ENCODE results near the gene CAMTA1. TPM values are rescaled to one million over a fixed set of nuclear protein-coding genes. Genes with fewer than 3 reads are reported as not detected.

The CAMTA1 gene
- total RNA-seq, 1 experiment from 2014 or later: 50.3 TPM

DNA sequence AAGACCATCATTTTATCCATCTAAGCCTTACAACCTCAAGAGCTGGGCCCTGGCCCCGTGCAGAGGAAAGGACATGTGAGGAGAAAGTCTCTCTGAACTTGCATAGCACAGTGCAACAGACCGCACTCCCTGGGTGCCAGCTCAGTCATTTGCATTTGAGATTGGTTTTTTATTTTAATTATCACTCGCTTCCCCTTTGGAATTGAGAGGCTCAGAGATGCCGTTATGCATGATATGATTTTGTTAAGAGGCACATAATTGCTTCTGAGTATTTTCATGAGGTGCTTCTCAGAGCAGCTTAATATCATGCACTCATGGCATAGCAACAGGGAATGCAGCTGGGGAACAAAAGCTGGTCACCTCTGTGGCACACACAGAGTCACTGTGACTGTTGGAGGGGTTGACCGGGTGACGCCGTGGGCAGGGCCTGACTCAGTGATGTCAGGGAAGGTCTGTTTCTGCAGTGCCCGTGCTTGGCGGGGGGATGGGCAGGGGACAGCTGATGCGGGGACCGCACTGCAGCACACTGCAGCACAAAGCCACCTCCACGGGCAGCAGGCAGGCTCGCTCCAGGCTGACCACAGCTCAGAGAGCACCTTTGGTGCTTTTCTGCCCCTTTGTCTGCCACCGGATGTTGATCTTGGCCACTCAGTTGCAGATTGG is 942.7 kb downstream of the CAMTA1 start:
- Mint-ChIP-seq H3K9me3 (ENCODE audit: low read depth, unreplicated experiment) (no peaks in the 10 kb centered on the region), H3K27ac (ENCODE audit: unreplicated experiment) (no peak overlapping the region), H3K36me3 (ENCODE audit: insufficient read depth, unreplicated experiment) (no peaks in the 10 kb centered on the region), H3K27me3 (ENCODE audit: unreplicated experiment) (no peaks in the 10 kb centered on the region), H3K4me3 (ENCODE audit: low read depth, unreplicated experiment) (no peak overlapping the region), H3K4me1 (ENCODE audit: low read depth, unreplicated experiment) (no peaks in the 10 kb centered on the region)
- intact Hi-C loops (cut with micrococcal nuclease; ENCODE audit: unreplicated experiment): no loop called here
- TF ChIP-seq, protein P1, sequence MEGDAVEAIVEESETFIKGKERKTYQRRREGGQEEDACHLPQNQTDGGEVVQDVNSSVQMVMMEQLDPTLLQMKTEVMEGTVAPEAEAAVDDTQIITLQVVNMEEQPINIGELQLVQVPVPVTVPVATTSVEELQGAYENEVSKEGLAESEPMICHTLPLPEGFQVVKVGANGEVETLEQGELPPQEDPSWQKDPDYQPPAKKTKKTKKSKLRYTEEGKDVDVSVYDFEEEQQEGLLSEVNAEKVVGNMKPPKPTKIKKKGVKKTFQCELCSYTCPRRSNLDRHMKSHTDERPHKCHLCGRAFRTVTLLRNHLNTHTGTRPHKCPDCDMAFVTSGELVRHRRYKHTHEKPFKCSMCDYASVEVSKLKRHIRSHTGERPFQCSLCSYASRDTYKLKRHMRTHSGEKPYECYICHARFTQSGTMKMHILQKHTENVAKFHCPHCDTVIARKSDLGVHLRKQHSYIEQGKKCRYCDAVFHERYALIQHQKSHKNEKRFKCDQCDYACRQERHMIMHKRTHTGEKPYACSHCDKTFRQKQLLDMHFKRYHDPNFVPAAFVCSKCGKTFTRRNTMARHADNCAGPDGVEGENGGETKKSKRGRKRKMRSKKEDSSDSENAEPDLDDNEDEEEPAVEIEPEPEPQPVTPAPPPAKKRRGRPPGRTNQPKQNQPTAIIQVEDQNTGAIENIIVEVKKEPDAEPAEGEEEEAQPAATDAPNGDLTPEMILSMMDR (IDR thresholded peaks at IDR 0.05; ENCODE audit: unreplicated experiment): no peak
- BruUV-seq (replicated peaks): no TSS peak
- no peak for DNase-seq
- CTCF ChIA-PET: interaction anchor here (0.5 kb wide), 1 partner anchor 1693 kb away, joined by 5 read pairs; no protein-coding TSS in a partner anchor

DNA sequence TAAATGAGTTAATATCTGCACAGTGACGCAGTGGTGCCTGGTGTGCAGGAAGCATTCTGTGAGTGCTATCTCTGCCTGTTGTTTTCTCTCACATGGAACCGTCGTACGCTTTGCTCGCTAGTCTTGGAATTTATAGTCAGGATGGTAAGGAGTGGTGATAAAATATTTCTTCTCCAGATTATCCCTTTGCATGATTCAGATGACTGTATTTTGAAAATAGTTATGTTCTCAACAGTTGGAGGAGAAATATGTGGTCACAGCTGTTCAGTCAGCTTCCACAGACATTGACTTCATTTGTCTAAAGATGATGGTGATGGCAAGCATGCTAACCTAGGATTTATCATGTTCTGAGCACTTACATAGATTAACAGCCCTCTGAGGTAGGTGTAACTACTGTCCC is 944.5 kb downstream of the CAMTA1 start:
- DNase-seq: no peak
- BruUV-seq (replicated peaks): no TSS peak
- no peaks in the 10 kb centered on the region for H3K9me3 Mint-ChIP-seq (ENCODE audit: low read depth, unreplicated experiment)
- TF ChIP-seq, protein P1 (IDR thresholded peaks at IDR 0.05; ENCODE audit: unreplicated experiment): no peak
- CTCF ChIA-PET: interaction anchor here (0.6 kb wide), 1 partner anchor 69 kb away, joined by 4 read pairs; no protein-coding TSS in a partner anchor
- no peak overlapping the region for H3K27ac Mint-ChIP-seq (ENCODE audit: unreplicated experiment)
- H3K4me3 Mint-ChIP-seq (ENCODE audit: low read depth, unreplicated experiment): no peak overlapping the region
- H3K36me3 Mint-ChIP-seq (ENCODE audit: insufficient read depth, unreplicated experiment): no peaks in the 10 kb centered on the region
- H3K27me3 Mint-ChIP-seq (ENCODE audit: unreplicated experiment): no peaks in the 10 kb centered on the region
- intact Hi-C loops (cut with micrococcal nuclease; ENCODE audit: unreplicated experiment): no loop called here
- no peaks in the 10 kb centered on the region for H3K4me1 Mint-ChIP-seq (ENCODE audit: low read depth, unreplicated experiment)

DNA sequence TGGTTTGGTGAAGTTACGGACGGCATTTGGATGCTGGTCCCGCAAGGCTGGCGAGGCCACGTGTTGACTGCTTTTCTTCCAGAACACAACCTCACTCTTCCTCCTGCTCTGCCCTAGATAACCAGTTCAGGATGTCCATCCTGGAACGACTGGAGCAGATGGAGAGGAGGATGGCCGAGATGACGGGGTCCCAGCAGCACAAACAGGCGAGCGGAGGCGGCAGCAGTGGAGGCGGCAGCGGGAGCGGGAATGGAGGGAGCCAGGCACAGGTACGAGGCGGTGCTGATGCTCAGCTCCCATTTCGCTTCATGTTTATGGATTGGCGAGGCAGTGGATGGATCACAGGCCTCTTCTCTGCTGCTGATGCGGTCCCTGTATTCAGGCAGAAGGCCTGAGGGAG is 947.1 kb downstream of the CAMTA1 start:
- CTCF ChIA-PET: no interaction called here
- TF ChIP-seq, protein P1 (IDR thresholded peaks at IDR 0.05; ENCODE audit: unreplicated experiment): no peak
- Mint-ChIP-seq H3K27ac (ENCODE audit: unreplicated experiment) (no peak overlapping the region), H3K27me3 (ENCODE audit: unreplicated experiment) (no peaks in the 10 kb centered on the region), H3K4me1 (ENCODE audit: low read depth, unreplicated experiment) (no peaks in the 10 kb centered on the region), H3K4me3 (ENCODE audit: low read depth, unreplicated experiment) (no peak overlapping the region), H3K36me3 (ENCODE audit: insufficient read depth, unreplicated experiment) (no peaks in the 10 kb centered on the region), H3K9me3 (ENCODE audit: low read depth, unreplicated experiment) (no peaks in the 10 kb centered on the region)
- intact Hi-C loops (cut with micrococcal nuclease; ENCODE audit: unreplicated experiment): no loop called here
- DNase-seq: no peak
- no TSS peak for BruUV-seq (replicated peaks)

DNA sequence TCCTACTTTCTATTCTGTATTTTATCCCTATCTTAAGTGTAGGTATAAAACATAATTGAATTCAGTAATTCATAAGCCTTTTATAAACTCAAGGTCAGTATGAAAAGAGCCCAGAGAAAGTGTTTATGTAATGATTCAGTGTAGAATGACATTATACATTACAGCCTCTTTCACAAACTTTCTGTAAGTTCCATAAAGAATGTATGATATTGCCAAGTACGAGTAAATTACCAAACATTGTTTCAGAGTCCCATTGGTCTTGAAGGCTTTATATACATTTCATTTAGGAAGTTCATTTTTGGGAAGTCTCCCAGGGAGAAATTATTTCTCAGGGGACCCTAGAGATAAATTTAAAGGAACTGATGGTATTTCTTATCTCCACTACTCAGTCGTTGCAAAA is 948.0 kb downstream of the CAMTA1 start:
- intact Hi-C loops (cut with micrococcal nuclease; ENCODE audit: unreplicated experiment): no loop called here
- TF ChIP-seq, protein P1 (IDR thresholded peaks at IDR 0.05; ENCODE audit: unreplicated experiment): no peak
- no TSS peak for BruUV-seq (replicated peaks)
- no peaks in the 10 kb centered on the region for H3K36me3 Mint-ChIP-seq (ENCODE audit: insufficient read depth, unreplicated experiment)
- no peak for DNase-seq
- no peaks in the 10 kb centered on the region for H3K4me1 Mint-ChIP-seq (ENCODE audit: low read depth, unreplicated experiment)
- H3K27ac Mint-ChIP-seq (ENCODE audit: unreplicated experiment): no peak overlapping the region
- CTCF ChIA-PET: no interaction called here
- no peaks in the 10 kb centered on the region for H3K27me3 Mint-ChIP-seq (ENCODE audit: unreplicated experiment)
- H3K4me3 Mint-ChIP-seq (ENCODE audit: low read depth, unreplicated experiment): no peak overlapping the region
- H3K9me3 Mint-ChIP-seq (ENCODE audit: low read depth, unreplicated experiment): no peaks in the 10 kb centered on the region
